SK-N-SH treated with all-trans-retinoic acid at 6 μM for 48 hours (cell line): ENCODE measurements around the gene CFTR.

Experiments used
- ATAC-seq: fragments of 200-7000 bp; cut with Tn5 transposase; 3 replicates; pipeline ENCODE4 v1.9.1; 2020; ENCODE audit warnings: mild to moderate bottlenecking, moderate library complexity
- CSDC2 ChIP-seq: fragments of 250-450 bp; sonication (Bioruptor Pico); IDR thresholded peaks from 2 replicates; pipeline ENCODE4 v1.5.0; 2020; ENCODE audit warnings: mild to moderate bottlenecking, moderate library complexity
- ESRRG ChIP-seq: fragments of 250-450 bp; sonication (Bioruptor Pico); IDR thresholded peaks from 2 replicates; pipeline ENCODE4 v1.6.1; 2021; ENCODE audit warnings: mild to moderate bottlenecking
- GLIS3 ChIP-seq: fragments of 250-450 bp; sonication (Bioruptor Pico); IDR thresholded peaks from 2 replicates; pipeline ENCODE4 v1.5.0; 2020; ENCODE audit warnings: mild to moderate bottlenecking, moderate library complexity
- ISL1 ChIP-seq: fragments of 250-450 bp; sonication (Bioruptor Pico); IDR thresholded peaks from 2 replicates; pipeline ENCODE4 v2.1.2; 2022; ENCODE audit warnings: mild to moderate bottlenecking, moderate library complexity
- OSR1 ChIP-seq: fragments of 250-450 bp; sonication (Bioruptor Pico); IDR thresholded peaks from 2 replicates; pipeline ENCODE4 v1.8.0; 2022; ENCODE audit warnings: moderate library complexity, mild to moderate bottlenecking, inconsistent platforms
- PPARA ChIP-seq: fragments of 250-450 bp; sonication (Bioruptor Pico); IDR thresholded peaks from 2 replicates; pipeline ENCODE4 v1.5.0; 2020; ENCODE audit warnings: mild to moderate bottlenecking, borderline replicate concordance
- RARB ChIP-seq: fragments of 250-450 bp; sonication (Bioruptor Pico); IDR thresholded peaks from 2 replicates; pipeline ENCODE4 v1.8.0; 2021; ENCODE audit warnings: mild to moderate bottlenecking, moderate library complexity
- SNAI2 ChIP-seq: fragments of 250-450 bp; sonication (Bioruptor Pico); IDR thresholded peaks from 2 replicates; pipeline ENCODE4 v1.5.0; 2020; ENCODE audit warnings: mild to moderate bottlenecking, moderate library complexity
- TCF4 ChIP-seq: fragments of 250-450 bp; sonication (Bioruptor Pico); IDR thresholded peaks from 2 replicates; pipeline ENCODE4 v1.8.0; 2021; ENCODE audit warnings: mild to moderate bottlenecking, moderate library complexity, borderline replicate concordance
- TOX ChIP-seq: fragments of 250-450 bp; sonication (Bioruptor Pico); IDR thresholded peaks from 2 replicates; pipeline ENCODE4 v1.8.0; 2021; ENCODE audit warnings: mild to moderate bottlenecking, moderate library complexity, borderline replicate concordance
- ZC3H10 ChIP-seq: fragments of 250-450 bp; sonication (Bioruptor Pico); IDR thresholded peaks from 2 replicates; pipeline ENCODE4 v1.5.1; 2021; ENCODE audit warnings: mild to moderate bottlenecking, moderate library complexity
- ZFP3 ChIP-seq: fragments of 250-450 bp; sonication (Bioruptor Pico); IDR thresholded peaks from 2 replicates; pipeline ENCODE4 v1.5.0; 2020; ENCODE audit warnings: mild to moderate bottlenecking, moderate library complexity
- ZFP30 ChIP-seq: fragments of 450-650 bp; formaldehyde crosslinking; IDR thresholded peaks from 2 replicates; pipeline ENCODE4 v1.5.0; 2022; ENCODE audit warnings: mild to moderate bottlenecking, moderate library complexity
- ZNF565 ChIP-seq: fragments of 450-650 bp; formaldehyde crosslinking; conservative IDR thresholded peaks from 2 replicates; pipeline ENCODE4 v1.5.0; 2020; ENCODE audit warnings: low read depth, mild to moderate bottlenecking, moderate library complexity
- ZNF70 ChIP-seq: fragments of 450-650 bp; formaldehyde crosslinking; IDR thresholded peaks from 2 replicates; pipeline ENCODE4 v1.5.0; 2020; ENCODE audit warnings: mild to moderate bottlenecking, moderate library complexity
- ZNF8 ChIP-seq: fragments of 450-650 bp; formaldehyde crosslinking; IDR thresholded peaks from 2 replicates; pipeline ENCODE4 v1.5.0; 2020; ENCODE audit warnings: mild to moderate bottlenecking, moderate library complexity
- TF ChIP-seq, protein P1 (sequence below): fragments of 250-450 bp; sonication (Bioruptor Pico); IDR thresholded peaks from 2 replicates; pipeline ENCODE4 v1.5.1; 2021; ENCODE audit warnings: mild to moderate bottlenecking, moderate library complexity
- TF ChIP-seq, protein P2 (sequence below): fragments of 250-450 bp; sonication (Bioruptor Pico); IDR thresholded peaks from 2 replicates; pipeline ENCODE4 v1.5.1; 2020; ENCODE audit warnings: low read depth, mild to moderate bottlenecking, moderate library complexity
- TF ChIP-seq, protein P3 (sequence below): fragments of 250-450 bp; sonication (Bioruptor Pico); IDR thresholded peaks from 2 replicates; pipeline ENCODE4 v1.8.0; 2020; ENCODE audit warnings: mild to moderate bottlenecking, moderate library complexity, borderline replicate concordance
- TF ChIP-seq, protein P4 (sequence below): fragments of 250-450 bp; sonication (Bioruptor Pico); IDR thresholded peaks from 2 replicates; pipeline ENCODE4 v1.8.0; 2021; ENCODE audit warnings: low read depth, mild to moderate bottlenecking, moderate library complexity, borderline replicate concordance

CFTR gene

DNA sequence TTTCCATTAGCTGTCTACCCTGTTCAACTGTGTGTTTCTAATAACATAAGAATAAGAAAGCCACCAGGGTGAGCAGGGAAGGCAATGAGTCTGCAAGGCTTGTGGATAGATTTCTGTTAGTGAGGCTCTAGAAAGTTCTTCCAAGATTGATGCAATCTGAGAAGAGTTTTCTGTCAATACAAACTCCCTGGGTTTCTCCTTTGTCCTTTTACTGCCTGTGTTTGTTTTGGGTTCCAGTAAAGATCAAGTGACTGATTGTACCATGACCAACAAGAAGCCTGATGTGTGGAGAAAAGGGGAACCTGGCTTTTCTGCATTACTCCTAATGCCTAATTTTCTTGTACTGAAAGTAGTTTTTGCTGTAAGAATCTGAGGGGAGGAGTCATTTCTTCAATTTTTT lies 139.9 kb downstream of the CFTR start (continued):
- TF ChIP-seq, protein P1, sequence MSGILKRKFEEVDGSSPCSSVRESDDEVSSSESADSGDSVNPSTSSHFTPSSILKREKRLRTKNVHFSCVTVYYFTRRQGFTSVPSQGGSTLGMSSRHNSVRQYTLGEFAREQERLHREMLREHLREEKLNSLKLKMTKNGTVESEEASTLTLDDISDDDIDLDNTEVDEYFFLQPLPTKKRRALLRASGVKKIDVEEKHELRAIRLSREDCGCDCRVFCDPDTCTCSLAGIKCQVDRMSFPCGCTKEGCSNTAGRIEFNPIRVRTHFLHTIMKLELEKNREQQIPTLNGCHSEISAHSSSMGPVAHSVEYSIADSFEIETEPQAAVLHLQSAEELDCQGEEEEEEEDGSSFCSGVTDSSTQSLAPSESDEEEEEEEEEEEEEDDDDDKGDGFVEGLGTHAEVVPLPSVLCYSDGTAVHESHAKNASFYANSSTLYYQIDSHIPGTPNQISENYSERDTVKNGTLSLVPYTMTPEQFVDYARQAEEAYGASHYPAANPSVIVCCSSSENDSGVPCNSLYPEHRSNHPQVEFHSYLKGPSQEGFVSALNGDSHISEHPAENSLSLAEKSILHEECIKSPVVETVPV: no peak

DNA sequence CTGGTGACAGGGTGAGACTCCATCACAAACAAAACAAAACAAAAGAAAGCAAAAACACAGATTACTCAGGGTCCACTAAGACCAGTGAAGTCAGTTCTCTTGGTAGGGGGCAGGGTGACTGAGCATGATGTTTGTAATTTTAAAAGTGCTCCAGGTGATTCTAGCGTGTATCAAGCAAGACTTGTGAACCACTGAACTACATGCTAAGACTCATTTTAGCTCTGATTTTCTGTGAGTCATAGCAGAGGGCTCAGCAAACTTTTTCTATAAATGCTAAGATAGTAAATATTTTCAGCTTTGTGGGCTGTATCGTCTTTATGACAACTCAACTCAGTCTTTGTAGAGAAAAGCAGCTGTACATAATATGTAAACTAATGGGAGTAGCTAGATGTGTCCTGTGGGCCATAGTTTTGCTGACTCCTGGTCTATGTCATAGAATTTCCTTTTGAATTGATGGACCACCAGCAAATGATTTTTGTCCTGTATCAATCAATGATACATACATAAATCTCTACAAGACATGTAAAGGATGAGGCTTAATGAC lies 141.3 kb downstream of the CFTR start:
- ATAC-seq: no peak
- no peak for TF ChIP-seq OSR1 (CRISPR knock-in tag)
- no peak for TF ChIP-seq ZFP3 (CRISPR knock-in tag)
- TF ChIP-seq SNAI2 (CRISPR knock-in tag): no peak
- TF ChIP-seq PPARA (CRISPR knock-in tag): no peak
- TF ChIP-seq, protein P2, sequence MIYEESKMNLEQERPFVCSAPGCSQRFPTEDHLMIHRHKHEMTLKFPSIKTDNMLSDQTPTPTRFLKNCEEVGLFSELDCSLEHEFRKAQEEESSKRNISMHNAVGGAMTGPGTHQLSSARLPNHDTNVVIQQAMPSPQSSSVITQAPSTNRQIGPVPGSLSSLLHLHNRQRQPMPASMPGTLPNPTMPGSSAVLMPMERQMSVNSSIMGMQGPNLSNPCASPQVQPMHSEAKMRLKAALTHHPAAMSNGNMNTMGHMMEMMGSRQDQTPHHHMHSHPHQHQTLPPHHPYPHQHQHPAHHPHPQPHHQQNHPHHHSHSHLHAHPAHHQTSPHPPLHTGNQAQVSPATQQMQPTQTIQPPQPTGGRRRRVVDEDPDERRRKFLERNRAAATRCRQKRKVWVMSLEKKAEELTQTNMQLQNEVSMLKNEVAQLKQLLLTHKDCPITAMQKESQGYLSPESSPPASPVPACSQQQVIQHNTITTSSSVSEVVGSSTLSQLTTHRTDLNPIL (CRISPR knock-in tag): no peak
- no peak for TF ChIP-seq ISL1 (CRISPR knock-in tag)
- TF ChIP-seq ZC3H10: no peak
- no peak for TF ChIP-seq ESRRG
- no peak for TF ChIP-seq ZNF70 (CRISPR knock-in tag)
- no peak for TF ChIP-seq TOX
- TF ChIP-seq, protein P3, sequence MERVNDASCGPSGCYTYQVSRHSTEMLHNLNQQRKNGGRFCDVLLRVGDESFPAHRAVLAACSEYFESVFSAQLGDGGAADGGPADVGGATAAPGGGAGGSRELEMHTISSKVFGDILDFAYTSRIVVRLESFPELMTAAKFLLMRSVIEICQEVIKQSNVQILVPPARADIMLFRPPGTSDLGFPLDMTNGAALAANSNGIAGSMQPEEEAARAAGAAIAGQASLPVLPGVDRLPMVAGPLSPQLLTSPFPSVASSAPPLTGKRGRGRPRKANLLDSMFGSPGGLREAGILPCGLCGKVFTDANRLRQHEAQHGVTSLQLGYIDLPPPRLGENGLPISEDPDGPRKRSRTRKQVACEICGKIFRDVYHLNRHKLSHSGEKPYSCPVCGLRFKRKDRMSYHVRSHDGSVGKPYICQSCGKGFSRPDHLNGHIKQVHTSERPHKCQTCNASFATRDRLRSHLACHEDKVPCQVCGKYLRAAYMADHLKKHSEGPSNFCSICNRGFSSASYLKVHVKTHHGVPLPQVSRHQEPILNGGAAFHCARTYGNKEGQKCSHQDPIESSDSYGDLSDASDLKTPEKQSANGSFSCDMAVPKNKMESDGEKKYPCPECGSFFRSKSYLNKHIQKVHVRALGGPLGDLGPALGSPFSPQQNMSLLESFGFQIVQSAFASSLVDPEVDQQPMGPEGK (CRISPR knock-in tag): no peak
- TF ChIP-seq ZNF8 (CRISPR knock-in tag): no peak
- TF ChIP-seq CSDC2 (CRISPR knock-in tag): no peak
- no peak for TF ChIP-seq GLIS3 (CRISPR knock-in tag)
- TF ChIP-seq ZFP30: no peak
- no peak for TF ChIP-seq RARB (CRISPR knock-in tag)
- TF ChIP-seq TCF4 (CRISPR knock-in tag): no peak

GRCh38 chr7:117623606-117624005 lies 143.8 kb downstream of the CFTR start:
- ATAC-seq: no peak
- TF ChIP-seq GLIS3 (CRISPR knock-in tag): no peak
- no peak for TF ChIP-seq CSDC2 (CRISPR knock-in tag)
- no peak for TF ChIP-seq ZC3H10
- no peak for TF ChIP-seq ZNF565
- TF ChIP-seq, protein P2 (CRISPR knock-in tag): no peak
- TF ChIP-seq TCF4 (CRISPR knock-in tag): no peak
- TF ChIP-seq, protein P3 (CRISPR knock-in tag): no peak
- TF ChIP-seq, protein P4, sequence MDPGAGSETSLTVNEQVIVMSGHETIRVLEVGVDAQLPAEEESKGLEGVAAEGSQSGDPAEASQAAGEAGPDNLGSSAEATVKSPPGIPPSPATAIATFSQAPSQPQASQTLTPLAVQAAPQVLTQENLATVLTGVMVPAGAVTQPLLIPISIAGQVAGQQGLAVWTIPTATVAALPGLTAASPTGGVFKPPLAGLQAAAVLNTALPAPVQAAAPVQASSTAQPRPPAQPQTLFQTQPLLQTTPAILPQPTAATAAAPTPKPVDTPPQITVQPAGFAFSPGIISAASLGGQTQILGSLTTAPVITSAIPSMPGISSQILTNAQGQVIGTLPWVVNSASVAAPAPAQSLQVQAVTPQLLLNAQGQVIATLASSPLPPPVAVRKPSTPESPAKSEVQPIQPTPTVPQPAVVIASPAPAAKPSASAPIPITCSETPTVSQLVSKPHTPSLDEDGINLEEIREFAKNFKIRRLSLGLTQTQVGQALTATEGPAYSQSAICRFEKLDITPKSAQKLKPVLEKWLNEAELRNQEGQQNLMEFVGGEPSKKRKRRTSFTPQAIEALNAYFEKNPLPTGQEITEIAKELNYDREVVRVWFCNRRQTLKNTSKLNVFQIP: no peak
- TF ChIP-seq ISL1 (CRISPR knock-in tag): no peak
- no peak for TF ChIP-seq TOX
- TF ChIP-seq, protein P1: no peak
- no peak for TF ChIP-seq SNAI2 (CRISPR knock-in tag)
- no peak for TF ChIP-seq ZNF8 (CRISPR knock-in tag)
